HL-60 (cell line): Measurements from ENCODE around the gene GMDS.

Experiments used
- DNase-seq, 2 experiments: peaks; one replicate each; pipeline ENCODE4 v3.0.0-alpha.2; 2010 to 2020; ENCODE audit warnings: low read depth in 1 of 2, low spot score in 1 of 2
- H3K27ac ChIP-seq: fragments of 250-450 bp; sonication (Bioruptor Pico); replicated peaks from 2 replicates; pipeline ENCODE4 v1.5.1; 2020; ENCODE audit warnings: mild to moderate bottlenecking, moderate library complexity
- H3K27me3 ChIP-seq: fragments of 250-450 bp; sonication (Bioruptor Pico); 2 replicates; pipeline ENCODE4 v1.5.1; 2021; ENCODE audit warnings: mild to moderate bottlenecking, moderate library complexity; ENCODE audit not compliant: insufficient read depth, poor library complexity, severe bottlenecking
- H3K4me3 ChIP-seq: replicated peaks from 2 replicates; pipeline ENCODE4 v1.5.1; 2011; ENCODE audit warnings: mild to moderate bottlenecking, control low read depth, low read length; ENCODE audit not compliant: insufficient read depth
- GABPA ChIP-seq: IDR thresholded peaks from 2 replicates; pipeline ENCODE4 v1.6.1; 2012; ENCODE audit warnings: low read depth
- POLR2AphosphoS5 ChIP-seq: IDR thresholded peaks from 2 replicates; pipeline ENCODE4 v1.6.1; 2012; ENCODE audit warnings: low read depth
- SPI1 ChIP-seq: IDR thresholded peaks from 2 replicates; pipeline ENCODE4 v1.6.1; 2012; ENCODE audit warnings: low read depth, mild to moderate bottlenecking, borderline replicate concordance
- TF ChIP-seq, protein P1 (sequence below): IDR thresholded peaks from one replicate; pipeline ENCODE4 v1.5.1; 2011; ENCODE audit warnings: low read length, control low read depth, inconsistent platforms; ENCODE audit not compliant: insufficient read depth
- TF ChIP-seq, protein P2 (sequence below): IDR thresholded peaks from 2 replicates; pipeline ENCODE4 v1.6.1; 2012; ENCODE audit warnings: low read depth; ENCODE audit not compliant: insufficient replicate concordance

The GMDS gene

DNA sequence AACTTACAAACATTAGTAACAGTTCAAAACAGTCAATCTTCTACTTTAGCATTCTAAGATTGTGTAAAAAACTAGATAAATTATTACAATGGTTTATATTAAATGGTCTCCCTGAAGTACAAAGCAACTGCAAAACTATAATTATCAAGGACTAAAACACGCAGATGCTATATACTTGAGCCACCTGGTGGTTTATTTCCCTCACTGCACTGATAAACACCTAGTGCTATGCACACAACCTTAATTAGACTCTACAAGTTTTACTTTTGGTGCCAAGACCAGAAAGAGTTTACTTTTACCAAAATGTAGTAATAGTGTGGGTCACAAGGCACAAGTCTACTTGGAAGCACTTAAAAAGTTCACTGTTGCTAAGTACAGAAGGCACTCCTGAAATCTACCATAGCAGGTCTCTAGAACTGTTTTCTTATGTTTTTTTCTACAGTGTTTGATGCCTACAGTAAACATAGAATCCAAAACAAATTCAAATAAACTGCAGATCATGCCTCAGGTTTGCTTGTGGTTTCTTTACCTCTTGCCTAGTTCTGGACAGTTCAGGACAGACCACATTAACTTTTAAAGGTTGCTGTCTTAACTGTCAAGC, 49.2 kb downstream of the GMDS start:
- Histone ChIP-seq H3K27me3 (no peaks in the 10 kb centered on the region), H3K27ac (no peak overlapping the region), H3K4me3 (no peak overlapping the region)
- peak in 1 of 2 experiments; percentile 29 for DNase-seq
- TF ChIP-seq POLR2AphosphoS5: no peak
- TF ChIP-seq, protein P1, sequence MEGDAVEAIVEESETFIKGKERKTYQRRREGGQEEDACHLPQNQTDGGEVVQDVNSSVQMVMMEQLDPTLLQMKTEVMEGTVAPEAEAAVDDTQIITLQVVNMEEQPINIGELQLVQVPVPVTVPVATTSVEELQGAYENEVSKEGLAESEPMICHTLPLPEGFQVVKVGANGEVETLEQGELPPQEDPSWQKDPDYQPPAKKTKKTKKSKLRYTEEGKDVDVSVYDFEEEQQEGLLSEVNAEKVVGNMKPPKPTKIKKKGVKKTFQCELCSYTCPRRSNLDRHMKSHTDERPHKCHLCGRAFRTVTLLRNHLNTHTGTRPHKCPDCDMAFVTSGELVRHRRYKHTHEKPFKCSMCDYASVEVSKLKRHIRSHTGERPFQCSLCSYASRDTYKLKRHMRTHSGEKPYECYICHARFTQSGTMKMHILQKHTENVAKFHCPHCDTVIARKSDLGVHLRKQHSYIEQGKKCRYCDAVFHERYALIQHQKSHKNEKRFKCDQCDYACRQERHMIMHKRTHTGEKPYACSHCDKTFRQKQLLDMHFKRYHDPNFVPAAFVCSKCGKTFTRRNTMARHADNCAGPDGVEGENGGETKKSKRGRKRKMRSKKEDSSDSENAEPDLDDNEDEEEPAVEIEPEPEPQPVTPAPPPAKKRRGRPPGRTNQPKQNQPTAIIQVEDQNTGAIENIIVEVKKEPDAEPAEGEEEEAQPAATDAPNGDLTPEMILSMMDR: peak; percentile 33

DNA sequence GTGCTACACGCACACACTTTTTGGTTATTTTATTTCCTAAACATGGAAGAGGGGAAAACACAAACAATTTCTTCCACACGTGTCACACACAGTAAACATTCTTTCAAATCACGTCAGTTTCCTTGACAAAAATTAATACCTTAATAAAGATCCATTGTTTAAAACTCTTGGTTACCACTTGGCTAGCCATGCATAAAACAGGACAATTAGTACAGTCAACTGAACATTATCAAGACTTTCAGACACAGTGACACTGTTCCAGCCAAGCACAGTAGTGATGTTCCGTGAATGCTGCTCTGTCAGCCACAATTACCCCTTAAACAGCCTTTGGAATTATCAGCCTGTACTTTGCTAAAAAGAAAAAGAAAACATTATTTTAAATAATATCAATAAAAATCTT, 50.8 kb downstream of the GMDS start:
- Histone ChIP-seq H3K27ac (no peak overlapping the region), H3K27me3 (no peaks in the 10 kb centered on the region), H3K4me3 (no peak overlapping the region)
- TF ChIP-seq, protein P2, sequence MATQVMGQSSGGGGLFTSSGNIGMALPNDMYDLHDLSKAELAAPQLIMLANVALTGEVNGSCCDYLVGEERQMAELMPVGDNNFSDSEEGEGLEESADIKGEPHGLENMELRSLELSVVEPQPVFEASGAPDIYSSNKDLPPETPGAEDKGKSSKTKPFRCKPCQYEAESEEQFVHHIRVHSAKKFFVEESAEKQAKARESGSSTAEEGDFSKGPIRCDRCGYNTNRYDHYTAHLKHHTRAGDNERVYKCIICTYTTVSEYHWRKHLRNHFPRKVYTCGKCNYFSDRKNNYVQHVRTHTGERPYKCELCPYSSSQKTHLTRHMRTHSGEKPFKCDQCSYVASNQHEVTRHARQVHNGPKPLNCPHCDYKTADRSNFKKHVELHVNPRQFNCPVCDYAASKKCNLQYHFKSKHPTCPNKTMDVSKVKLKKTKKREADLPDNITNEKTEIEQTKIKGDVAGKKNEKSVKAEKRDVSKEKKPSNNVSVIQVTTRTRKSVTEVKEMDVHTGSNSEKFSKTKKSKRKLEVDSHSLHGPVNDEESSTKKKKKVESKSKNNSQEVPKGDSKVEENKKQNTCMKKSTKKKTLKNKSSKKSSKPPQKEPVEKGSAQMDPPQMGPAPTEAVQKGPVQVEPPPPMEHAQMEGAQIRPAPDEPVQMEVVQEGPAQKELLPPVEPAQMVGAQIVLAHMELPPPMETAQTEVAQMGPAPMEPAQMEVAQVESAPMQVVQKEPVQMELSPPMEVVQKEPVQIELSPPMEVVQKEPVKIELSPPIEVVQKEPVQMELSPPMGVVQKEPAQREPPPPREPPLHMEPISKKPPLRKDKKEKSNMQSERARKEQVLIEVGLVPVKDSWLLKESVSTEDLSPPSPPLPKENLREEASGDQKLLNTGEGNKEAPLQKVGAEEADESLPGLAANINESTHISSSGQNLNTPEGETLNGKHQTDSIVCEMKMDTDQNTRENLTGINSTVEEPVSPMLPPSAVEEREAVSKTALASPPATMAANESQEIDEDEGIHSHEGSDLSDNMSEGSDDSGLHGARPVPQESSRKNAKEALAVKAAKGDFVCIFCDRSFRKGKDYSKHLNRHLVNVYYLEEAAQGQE: no peak
- no peak for TF ChIP-seq POLR2AphosphoS5
- DNase-seq: no peak

DNA sequence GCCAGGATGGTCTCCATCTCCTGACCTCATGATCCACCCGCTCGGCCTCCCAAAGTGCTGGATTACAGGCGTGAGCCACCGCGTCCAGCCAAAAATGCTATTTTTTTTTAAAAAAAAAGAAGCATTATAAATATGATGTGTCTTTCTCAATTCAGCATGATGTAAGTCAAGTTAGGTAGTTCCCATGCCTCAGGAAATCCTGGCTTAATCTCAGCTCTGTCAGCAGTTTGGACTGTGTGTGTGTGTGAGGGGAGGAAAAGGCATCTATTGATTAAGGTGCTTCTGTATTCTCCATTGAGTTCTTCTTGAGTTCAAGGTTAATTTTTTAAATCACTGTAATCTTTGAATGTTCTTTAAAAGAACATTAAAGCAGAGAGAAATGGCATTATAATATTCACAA, 51.5 kb downstream of the GMDS start:
- TF ChIP-seq, protein P1: no peak
- TF ChIP-seq POLR2AphosphoS5 (no peak), SPI1 (no peak), GABPA (no peak)
- TF ChIP-seq, protein P2: no peak

DNA sequence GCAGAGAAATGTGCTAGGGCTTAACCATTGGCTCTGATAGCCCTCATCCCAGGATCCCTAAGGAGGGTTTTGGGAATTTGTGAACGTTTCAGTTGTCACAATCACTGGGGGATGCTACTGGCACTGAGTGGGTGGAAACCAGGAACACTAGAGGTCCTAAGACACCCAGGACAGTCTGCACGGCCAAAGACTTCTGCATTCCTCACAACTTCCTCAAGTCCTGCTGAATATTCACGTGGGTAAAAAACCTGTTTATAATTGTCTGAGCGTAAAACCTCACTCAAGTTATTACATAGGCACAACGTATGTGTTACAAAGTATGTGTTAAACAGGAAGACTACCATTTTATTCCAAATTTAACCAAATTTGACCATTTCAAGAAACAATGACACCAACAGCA, 52.4 kb downstream of the GMDS start:
- DNase-seq: peak in 1 of 2 experiments; percentile 20
- no peak overlapping the region for H3K4me3 ChIP-seq
- TF ChIP-seq GABPA: no peak
- TF ChIP-seq SPI1: peak; percentile 41; the same call in 1 of the 2 replicates
- TF ChIP-seq, protein P2: no peak
- H3K27me3 ChIP-seq: no peaks in the 10 kb centered on the region
- H3K27ac ChIP-seq: no peak overlapping the region

More for the DNA sequence above, 51.5 kb downstream of the GMDS start:
- Histone ChIP-seq H3K4me3 (no peak overlapping the region), H3K27ac (no peak overlapping the region), H3K27me3 (no peaks in the 10 kb centered on the region)
- DNase-seq: no peak
